BJ (cell line): ENCODE results near the gene TRIM2. TPM values are rescaled to one million over a fixed set of nuclear protein-coding genes. Genes with fewer than 3 reads are reported as not detected.

Source experiments
- CTCF ChIA-PET: fragments of 350-600 bp; formaldehyde crosslinking; extraction: SDS; loops from one replicate; lab custom pipeline; 2021; ENCODE audit warnings: antibody characterized with exemption, inconsistent platforms; lab: Yijun Ruan, JAX
- POLR2A ChIA-PET: fragments of 300-600 bp; sonication (Branson Sonifier 250); formaldehyde crosslinking; extraction: SDS; loops from one replicate; lab custom pipeline; 2021; ENCODE audit warnings: antibody characterized with exemption; lab: Charles Lee
- DNase-seq: peaks from one replicate; pipeline ENCODE4 v3.0.0-alpha.2; 2011; ENCODE audit warnings: low read depth
- H3K27me3 ChIP-seq: 2 replicates; pipeline ENCODE4 v1.6.0; 2011; ENCODE audit warnings: low read length; ENCODE audit not compliant: control insufficient read depth, insufficient read depth
- H3K36me3 ChIP-seq: 2 replicates; pipeline ENCODE4 v1.5.1; 2011; ENCODE audit warnings: low read length; ENCODE audit not compliant: control insufficient read depth, insufficient read depth
- H3K4me3 ChIP-seq: 2 replicates; pipeline ENCODE4 v1.5.1; 2011; ENCODE audit warnings: low read depth, mild to moderate bottlenecking, control low read depth, low read length
- CTCF ChIP-seq: IDR thresholded peaks from 2 replicates; pipeline ENCODE4 v1.5.1; 2011; ENCODE audit warnings: low read depth, mild to moderate bottlenecking, control low read depth, inconsistent platforms, low read length, moderate library complexity; ENCODE audit not compliant: insufficient read depth
- polyA plus RNA-seq: library from polyadenylated mRNA; depleted of rRNA; stranded (reverse); fragments of >200 nt; gene quantifications from 2 replicates; pipeline ENCODE4 v1.2.3, GENCODE V29; 2011

The TRIM2 gene
- polyA plus RNA-seq, 1 experiment: 34.1 TPM

- ChIA-PET POLR2A (no interaction called here), CTCF (interaction anchor here (0.8 to 1.3 kb wide), 2 partner anchors 23 to 87 kb away, joined by 3 to 4 read pairs; no protein-coding TSS in a partner anchor)
- Histone ChIP-seq H3K36me3 (peaks cover 10% of the 10 kb centered on the region), H3K27me3 (no peaks in the 10 kb centered on the region), H3K4me3 (no peak overlapping the region)
- peak; percentile 12 for DNase-seq
- no peak for TF ChIP-seq CTCF
These were observed 90.4 kb downstream of the TRIM2 start for GRCh38 chr4:153294631-153295030.

- H3K27me3 ChIP-seq: no peaks in the 10 kb centered on the region
- TF ChIP-seq CTCF: no peak
- no peak overlapping the region for H3K4me3 ChIP-seq
- ChIA-PET CTCF (interaction anchor here (0.8 to 0.9 kb wide), 2 partner anchors 23 to 152 kb away, joined by 3 to 4 read pairs; no protein-coding TSS in a partner anchor), POLR2A (no interaction called here)
- H3K36me3 ChIP-seq: peaks cover 10% of the 10 kb centered on the region
- DNase-seq: no peak
These were observed 91.0 kb downstream of the TRIM2 start for GRCh38 chr4:153295131-153295755.

DNA sequence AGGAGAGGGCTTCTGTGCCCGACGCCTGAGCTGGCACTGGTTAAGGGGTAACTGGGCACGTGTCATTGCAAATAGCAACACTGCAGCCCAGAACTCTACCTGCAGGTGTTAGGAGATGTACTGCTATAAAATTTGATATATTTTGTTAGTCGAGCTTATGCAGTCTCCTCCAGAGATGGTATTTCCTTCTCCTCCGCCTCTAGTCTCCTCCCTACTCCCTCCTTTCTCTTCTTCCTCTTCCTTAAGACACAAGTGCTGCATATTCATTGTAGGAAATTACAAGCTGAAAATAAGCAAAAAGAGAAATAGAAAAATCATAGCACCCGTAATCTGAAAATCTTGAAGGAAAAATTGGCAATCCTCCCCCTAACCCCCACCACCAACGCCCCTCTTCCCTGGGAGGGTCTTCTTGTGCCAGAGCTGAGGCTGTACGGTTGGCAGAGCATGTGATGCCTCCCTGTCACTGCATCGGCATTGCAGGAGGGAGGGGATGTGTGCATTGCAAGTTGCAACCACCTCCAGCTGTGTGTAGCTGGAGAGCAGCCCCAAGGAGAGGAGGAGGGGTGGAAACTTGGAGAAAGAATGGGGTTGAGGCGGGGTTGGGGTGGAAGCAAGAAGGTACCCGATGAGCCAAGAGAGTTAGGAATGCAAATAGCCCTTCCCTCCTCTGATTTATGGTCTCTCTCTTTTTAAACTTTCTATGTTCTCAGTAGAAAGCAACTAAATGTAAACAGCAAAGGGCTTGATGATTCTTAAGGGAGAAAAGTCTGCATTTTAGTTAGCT lies 92.0 kb downstream of the TRIM2 start:
- peak; percentile 40 for DNase-seq
- TF ChIP-seq CTCF: no peak
- Histone ChIP-seq H3K27me3 (no peaks in the 10 kb centered on the region), H3K4me3 (no peak overlapping the region), H3K36me3 (peaks cover 10% of the 10 kb centered on the region)
- ChIA-PET CTCF (interaction anchor here (0.9 to 1.9 kb wide), 6 partner anchors 9 to 153 kb away, joined by 3 to 7 read pairs (median 4); no protein-coding TSS in a partner anchor), POLR2A (no interaction called here)

DNA sequence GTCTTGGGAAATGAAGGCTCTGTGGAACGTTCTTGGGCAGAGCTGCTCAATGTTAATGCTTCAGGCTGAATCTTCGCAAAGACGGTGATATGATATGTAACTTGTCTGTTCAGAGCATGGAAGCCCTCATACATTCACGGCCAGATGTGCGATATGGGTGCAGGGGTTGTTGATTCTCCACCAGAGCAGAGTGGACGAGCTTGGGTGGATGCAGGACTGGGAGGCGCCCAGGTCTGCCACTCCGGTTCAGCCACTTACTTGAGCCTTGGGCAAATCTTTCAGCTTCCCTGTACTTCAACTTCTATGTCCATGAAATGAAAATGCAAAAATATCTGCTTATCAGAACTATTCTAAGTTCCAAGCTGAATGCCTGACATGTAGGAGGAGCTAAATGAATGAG lies 92.9 kb downstream of the TRIM2 start:
- Histone ChIP-seq H3K4me3 (no peak overlapping the region), H3K27me3 (no peaks in the 10 kb centered on the region), H3K36me3 (peaks cover 8% of the 10 kb centered on the region)
- ChIA-PET POLR2A (no interaction called here), CTCF (interaction anchor here (0.9 to 1.9 kb wide), 3 partner anchors 10 to 154 kb away, joined by 3 to 7 read pairs (median 6); no protein-coding TSS in a partner anchor)
- TF ChIP-seq CTCF: no peak
- DNase-seq: no peak

DNA sequence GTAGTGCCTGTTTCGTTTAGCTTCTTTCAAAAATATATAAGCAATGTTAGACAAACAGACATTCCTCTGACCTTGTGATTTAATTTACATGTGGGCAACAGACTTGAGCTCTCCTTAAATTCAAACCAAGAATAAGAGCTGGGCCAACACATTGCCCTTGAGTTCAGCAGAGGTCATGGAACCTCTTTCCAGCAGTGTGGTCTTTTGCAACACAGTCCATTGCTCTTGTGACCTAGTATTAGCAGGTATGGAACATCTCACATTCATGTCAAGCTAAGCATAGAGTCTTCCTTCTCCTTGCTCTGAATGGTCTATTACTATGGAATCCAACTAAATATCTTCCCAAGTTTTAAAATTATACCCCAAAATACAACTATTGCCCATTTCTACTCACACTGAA lies 106.5 kb downstream of the TRIM2 start:
- no peak overlapping the region for H3K4me3 ChIP-seq
- no peak for TF ChIP-seq CTCF
- ChIA-PET POLR2A (no interaction called here), CTCF (interaction anchor here (1.0 to 1.3 kb wide), 2 partner anchors 8 to 168 kb away, joined by 3 read pairs; no protein-coding TSS in a partner anchor)
- H3K27me3 ChIP-seq: no peaks in the 10 kb centered on the region
- no peaks in the 10 kb centered on the region for H3K36me3 ChIP-seq
- no peak for DNase-seq
